PC-3 (cell line): ENCODE data around the gene WDR87. TPM values are rescaled to one million over a fixed set of nuclear protein-coding genes. Genes with fewer than 3 reads are reported as not detected.

Source experiments
- ATAC-seq: fragments of 200-7000 bp; cut with Tn5 transposase; 2 replicates; pipeline ENCODE4 v1.9.1; 2020; ENCODE audit warnings: mild to moderate bottlenecking, moderate library complexity
- BruUV-seq: library from RNA; stranded (reverse); fragments of 400-500 nt; replicated peaks from 2 replicates; lab custom pipeline; 2021; lab: Mats Ljungman, UMichigan
- CTCF ChIA-PET: fragments of 300-600 bp; sonication (Branson Sonifier 250); formaldehyde crosslinking; loops from one replicate; lab custom pipeline; 2022; ENCODE audit warnings: antibody characterized with exemption; lab: Charles Lee
- POLR2A ChIA-PET: fragments of 300-600 bp; sonication (Branson Sonifier 250); formaldehyde crosslinking; loops from one replicate; lab custom pipeline; 2022; ENCODE audit warnings: antibody characterized with exemption; ENCODE audit not compliant: unreplicated experiment; lab: Charles Lee
- DNase-seq: peaks from one replicate; pipeline ENCODE4 v3.0.0-alpha.2; 2015
- H2AFZ ChIP-seq: fragments of 300-600 bp; sonication (generic); 2 replicates; pipeline ENCODE4 v1.6.0; 2016; ENCODE audit warnings: antibody characterized with exemption, low read length
- H3F3A ChIP-seq: fragments of 300-600 bp; sonication (generic); one replicate; pipeline ENCODE4 v1.6.0; 2017; ENCODE audit warnings: antibody characterized with exemption, low read length, control low read depth, mild to moderate bottlenecking; ENCODE audit not compliant: unreplicated experiment
- H3K27ac ChIP-seq: fragments of 300-600 bp; sonication (generic); 2 replicates; pipeline ENCODE4 v1.5.1; 2016; ENCODE audit warnings: mild to moderate bottlenecking, low read length
- H3K27me3 ChIP-seq: fragments of 300-600 bp; sonication (generic); 2 replicates; pipeline ENCODE4 v1.6.1; 2016; ENCODE audit warnings: low read length, mixed read lengths
- H3K36me3 ChIP-seq: fragments of 300-600 bp; sonication (generic); 2 replicates; pipeline ENCODE4 v1.6.1; 2016; ENCODE audit warnings: low read depth, mixed run types, low read length, mixed read lengths
- H3K4me1 ChIP-seq: fragments of 300-600 bp; sonication (generic); 2 replicates; pipeline ENCODE4 v1.5.1; 2016; ENCODE audit warnings: low read length; ENCODE audit not compliant: insufficient read depth
- H3K4me2 ChIP-seq: fragments of 300-600 bp; sonication (generic); 2 replicates; pipeline ENCODE4 v1.6.0; 2016; ENCODE audit warnings: low read length
- H3K4me3 ChIP-seq: fragments of 300-600 bp; sonication (generic); 2 replicates; pipeline ENCODE4 v1.5.1; 2016; ENCODE audit warnings: mild to moderate bottlenecking, low read length, mixed read lengths
- H3K79me2 ChIP-seq: fragments of 300-600 bp; sonication (generic); 2 replicates; pipeline ENCODE4 v1.6.1; 2017; ENCODE audit warnings: low read length, mixed read lengths
- H3K9ac ChIP-seq: fragments of 300-600 bp; sonication (generic); 2 replicates; pipeline ENCODE4 v1.6.0; 2016; ENCODE audit warnings: mild to moderate bottlenecking, low read length
- H3K9me2 ChIP-seq: fragments of 300-600 bp; sonication (generic); replicated peaks from 2 replicates; pipeline ENCODE4 v1.6.1; 2016; ENCODE audit warnings: mixed run types, low read length, mixed read lengths
- H3K9me3 ChIP-seq: fragments of 300-600 bp; sonication (generic); 2 replicates; pipeline ENCODE4 v1.6.1; 2016; ENCODE audit warnings: low read length, mixed read lengths
- H4K20me1 ChIP-seq: fragments of 300-600 bp; sonication (generic); 2 replicates; pipeline ENCODE4 v1.6.1; 2016; ENCODE audit warnings: low read length, mixed read lengths
- EZH2 ChIP-seq: fragments of 300-600 bp; sonication (generic); IDR thresholded peaks from one replicate; pipeline ENCODE4 v1.6.1; 2017; ENCODE audit warnings: antibody characterized with exemption, mild to moderate bottlenecking, low read length; ENCODE audit not compliant: unreplicated experiment
- EZH2phosphoT487 ChIP-seq: fragments of 300-600 bp; sonication (generic); IDR thresholded peaks from 2 replicates; pipeline ENCODE4 v1.6.1; 2018; ENCODE audit warnings: mild to moderate bottlenecking, antibody characterized with exemption, low read length, borderline replicate concordance
- intact Hi-C: fragments of 100-400 bp; cut with micrococcal nuclease; formaldehyde crosslinking; loops from 2 replicates; pipeline ENCODE4 v1.9.0; 2023
- total RNA-seq: library from RNA; depleted of rRNA; stranded (reverse); fragments of >200 nt; gene quantifications from 2 replicates; pipeline ENCODE4 v1.2.3, GENCODE V29; 2014
- TF ChIP-seq, protein P1 (sequence below): fragments of 300-600 bp; sonication (generic); conservative IDR thresholded peaks from 2 replicates; pipeline ENCODE4 v1.5.1; 2017; ENCODE audit warnings: antibody characterized with exemption, low read depth, mild to moderate bottlenecking, low read length

The WDR87 gene
- total RNA-seq, 1 experiment from 2014 or later = not detected

DNA sequence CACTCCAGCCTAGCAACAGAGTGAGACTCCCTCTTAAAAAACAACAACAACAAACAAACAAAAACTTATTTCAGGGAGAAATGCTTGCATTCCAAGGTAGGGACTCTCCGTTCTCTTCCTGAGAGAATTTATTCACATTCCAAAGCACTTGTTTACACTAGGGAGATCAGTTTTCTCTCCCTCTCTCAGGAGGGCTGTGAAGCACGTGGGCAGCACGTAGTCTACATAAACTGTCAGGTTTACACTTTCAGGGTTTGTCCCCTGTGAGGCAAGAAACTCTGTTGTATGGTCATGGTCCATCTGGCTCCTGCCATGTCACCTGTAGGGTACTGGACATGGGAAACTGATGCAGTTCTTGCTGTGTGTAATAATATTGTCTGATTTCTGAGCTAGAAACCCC, 31.6 kb downstream of the WDR87 start:
- Histone ChIP-seq H3K9me3 (no peaks in the 10 kb centered on the region), H3K9ac (no peak overlapping the region), H3K79me2 (no peaks in the 10 kb centered on the region), H3K9me2 (no peaks in the 10 kb centered on the region), H3F3A (no peaks in the 10 kb centered on the region), H2AFZ (no peak overlapping the region), H4K20me1 (no peaks in the 10 kb centered on the region), H3K4me1 (no peaks in the 10 kb centered on the region), H3K27ac (no peak overlapping the region), H3K4me3 (no peak overlapping the region), H3K36me3 (no peaks in the 10 kb centered on the region), H3K4me2 (no peak overlapping the region), H3K27me3 (no peaks in the 10 kb centered on the region)
- POLR2A ChIA-PET = no interaction called here
- no peak for TF ChIP-seq EZH2phosphoT487
- TF ChIP-seq, protein P1, sequence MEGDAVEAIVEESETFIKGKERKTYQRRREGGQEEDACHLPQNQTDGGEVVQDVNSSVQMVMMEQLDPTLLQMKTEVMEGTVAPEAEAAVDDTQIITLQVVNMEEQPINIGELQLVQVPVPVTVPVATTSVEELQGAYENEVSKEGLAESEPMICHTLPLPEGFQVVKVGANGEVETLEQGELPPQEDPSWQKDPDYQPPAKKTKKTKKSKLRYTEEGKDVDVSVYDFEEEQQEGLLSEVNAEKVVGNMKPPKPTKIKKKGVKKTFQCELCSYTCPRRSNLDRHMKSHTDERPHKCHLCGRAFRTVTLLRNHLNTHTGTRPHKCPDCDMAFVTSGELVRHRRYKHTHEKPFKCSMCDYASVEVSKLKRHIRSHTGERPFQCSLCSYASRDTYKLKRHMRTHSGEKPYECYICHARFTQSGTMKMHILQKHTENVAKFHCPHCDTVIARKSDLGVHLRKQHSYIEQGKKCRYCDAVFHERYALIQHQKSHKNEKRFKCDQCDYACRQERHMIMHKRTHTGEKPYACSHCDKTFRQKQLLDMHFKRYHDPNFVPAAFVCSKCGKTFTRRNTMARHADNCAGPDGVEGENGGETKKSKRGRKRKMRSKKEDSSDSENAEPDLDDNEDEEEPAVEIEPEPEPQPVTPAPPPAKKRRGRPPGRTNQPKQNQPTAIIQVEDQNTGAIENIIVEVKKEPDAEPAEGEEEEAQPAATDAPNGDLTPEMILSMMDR = no peak
- TF ChIP-seq EZH2 = no peak
- BruUV-seq = no TSS peak
- CTCF ChIA-PET = no interaction called here
- no peak for DNase-seq
- intact Hi-C loops = no loop called here
- no peak for ATAC-seq

DNA sequence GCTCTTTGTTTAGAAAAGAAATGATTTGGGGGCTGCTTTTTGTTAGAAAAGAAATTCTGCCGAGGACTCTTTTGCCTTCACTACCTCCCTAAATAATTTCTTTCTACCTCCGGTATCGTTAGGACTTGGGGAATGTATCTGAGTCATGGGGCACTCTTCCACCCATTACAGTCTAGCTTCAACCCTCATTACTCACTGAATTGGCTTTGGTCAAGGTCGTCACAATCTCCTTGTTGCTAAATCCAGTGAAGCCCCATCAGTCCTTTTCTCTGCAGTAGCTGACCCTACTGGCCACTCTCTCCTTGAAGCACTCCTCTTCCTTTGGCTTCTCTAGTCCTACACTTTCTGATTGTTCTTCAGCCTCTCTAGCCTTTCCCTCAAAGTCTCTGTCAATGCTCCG, 34.0 kb downstream of the WDR87 start:
- H3F3A ChIP-seq = no peaks in the 10 kb centered on the region
- no peak for ATAC-seq
- no peaks in the 10 kb centered on the region for H3K27me3 ChIP-seq
- POLR2A ChIA-PET = no interaction called here
- no peak overlapping the region for H3K27ac ChIP-seq
- TF ChIP-seq EZH2phosphoT487 = no peak
- TF ChIP-seq, protein P1 = no peak
- TF ChIP-seq EZH2 = no peak
- no peak overlapping the region for H2AFZ ChIP-seq
- H3K79me2 ChIP-seq = no peaks in the 10 kb centered on the region
- no peaks in the 10 kb centered on the region for H3K9me2 ChIP-seq
- intact Hi-C loops = no loop called here
- no peaks in the 10 kb centered on the region for H3K9me3 ChIP-seq
- no TSS peak for BruUV-seq
- CTCF ChIA-PET = no interaction called here
- no peaks in the 10 kb centered on the region for H4K20me1 ChIP-seq
- no peaks in the 10 kb centered on the region for H3K36me3 ChIP-seq
- no peak for DNase-seq
- no peak overlapping the region for H3K4me3 ChIP-seq
- H3K4me1 ChIP-seq = no peaks in the 10 kb centered on the region
- no peak overlapping the region for H3K9ac ChIP-seq
- H3K4me2 ChIP-seq = no peak overlapping the region

DNA sequence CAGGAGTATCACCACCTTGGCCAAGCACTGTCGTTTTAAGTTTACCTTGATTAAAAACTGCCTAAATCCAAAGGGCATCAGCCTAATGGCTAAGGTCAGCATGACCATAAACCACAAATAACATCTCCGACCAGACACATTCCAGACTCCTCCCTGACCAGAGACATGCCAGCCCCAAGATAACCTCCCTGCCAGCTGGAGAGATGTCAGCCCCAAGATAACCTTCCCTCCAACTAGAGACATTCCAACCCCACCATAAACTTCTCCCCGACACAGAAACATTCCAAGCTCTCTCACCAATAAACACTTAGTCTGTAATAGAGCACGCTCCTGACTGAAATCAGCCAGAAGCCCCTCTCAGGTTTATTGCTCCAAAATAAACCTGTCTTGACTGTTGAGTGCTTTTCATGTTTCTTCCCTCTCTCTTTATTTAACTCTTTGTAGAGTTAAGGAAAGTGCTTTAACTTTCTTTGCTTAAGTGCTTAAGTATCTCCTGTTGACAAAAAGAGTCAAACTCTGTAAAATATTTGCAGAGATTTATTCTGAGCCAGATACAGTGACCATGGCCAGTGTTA, 36.5 kb downstream of the WDR87 start:
- H3K36me3 ChIP-seq = no peaks in the 10 kb centered on the region
- H3K27me3 ChIP-seq = no peaks in the 10 kb centered on the region
- H3K9ac ChIP-seq = no peak overlapping the region
- ATAC-seq = no peak
- no peaks in the 10 kb centered on the region for H3F3A ChIP-seq
- H3K4me3 ChIP-seq = no peak overlapping the region
- no peak overlapping the region for H3K27ac ChIP-seq
- ChIA-PET CTCF (no interaction called here), POLR2A (no interaction called here)
- H2AFZ ChIP-seq = no peak overlapping the region
- BruUV-seq = no TSS peak
- H4K20me1 ChIP-seq = no peaks in the 10 kb centered on the region
- no peaks in the 10 kb centered on the region for H3K9me3 ChIP-seq
- no peaks in the 10 kb centered on the region for H3K4me1 ChIP-seq
- H3K9me2 ChIP-seq = no peaks in the 10 kb centered on the region
- DNase-seq = no peak
- H3K79me2 ChIP-seq = no peaks in the 10 kb centered on the region
- intact Hi-C loops = no loop called here
- TF ChIP-seq EZH2phosphoT487 (no peak), EZH2 (no peak)
- TF ChIP-seq, protein P1 = no peak
- H3K4me2 ChIP-seq = no peak overlapping the region
